Astrocyte of the spinal cord (primary cell): ENCODE measurements around the gene NR2E1.

Experiments used
- DNase-seq: peaks from one replicate; pipeline ENCODE4 v3.0.0; 2011; ENCODE audit warnings: low read depth, low spot score
- H3K4me3 ChIP-seq: 2 replicates; pipeline ENCODE4 v1.5.1; 2011; ENCODE audit warnings: low read depth, mild to moderate bottlenecking, low read length, moderate library complexity
- CTCF ChIP-seq: IDR thresholded peaks from 2 replicates; pipeline ENCODE4 v1.5.1; 2012; ENCODE audit warnings: low read depth, mild to moderate bottlenecking, low read length, inconsistent platforms
- in situ Hi-C: cut with HindIII; loops from 2 replicates; pipeline ENCODE4 v1.10.0; 2017; ENCODE audit warnings: low sequenced_read_pairs

NR2E1 gene

GRCh38 chr6:108167449-108168089, 1.7 kb downstream of the NR2E1 start:
- in situ Hi-C loops = no loop called here
- H3K4me3 ChIP-seq = no peak overlapping the region
- DNase-seq = no peak
- no peak for TF ChIP-seq CTCF

GRCh38 chr6:108168090-108168463, 2.3 kb downstream of the NR2E1 start:
- in situ Hi-C loops = no loop called here
- no peak overlapping the region for H3K4me3 ChIP-seq
- TF ChIP-seq CTCF = no peak
- DNase-seq = no peak

GRCh38 chr6:108168501-108169463, 3.0 kb downstream of the NR2E1 start:
- TF ChIP-seq CTCF = peak; percentile 45
- no peak overlapping the region for H3K4me3 ChIP-seq
- in situ Hi-C loops = no loop called here
- peak; percentile 43 for DNase-seq

GRCh38 chr6:108169464-108170331, 3.9 kb downstream of the NR2E1 start:
- H3K4me3 ChIP-seq = no peak overlapping the region
- DNase-seq = no peak
- in situ Hi-C loops = no loop called here
- no peak for TF ChIP-seq CTCF

GRCh38 chr6:108170332-108171290, 4.8 kb downstream of the NR2E1 start:
- H3K4me3 ChIP-seq = no peak overlapping the region
- TF ChIP-seq CTCF = no peak
- no peak for DNase-seq
- in situ Hi-C loops = no loop called here
